ENCODE measurements around the gene EPHB4. TPM values are rescaled to one million over a fixed set of nuclear protein-coding genes. Genes with fewer than 3 reads are reported as not detected.

The EPHB4 gene
- total and polyA plus RNA-seq, 2 of the 4 experiments (the other 2 are of a cell fraction) = 34.5 to 36.4 TPM

GRCh38 chr7:100778061-100778621 is 49.2 kb downstream of the EPHB4 start:
- H3K27ac ChIP-seq (ENCODE audit: insufficient read depth, low read length) = no peak overlapping the region
- no peak overlapping the region for H3K18ac ChIP-seq (ENCODE audit: low read depth, low read length)
- H2AK9ac ChIP-seq (replicated peaks; ENCODE audit: low read depth, low read length, poor library complexity) = no peak overlapping the region
- H3K4ac ChIP-seq (ENCODE audit: low read depth, low read length) = no peak overlapping the region
- no peaks in the 10 kb centered on the region for H3K9me3 ChIP-seq (ENCODE audit: control insufficient read depth, insufficient read depth, low read length)
- H2AK5ac ChIP-seq (ENCODE audit: low read depth, low read length) = no peak overlapping the region
- ATAC-seq (ENCODE audit: low read depth) (no peak), DNase-seq (no peak)
- no peak overlapping the region for H4K91ac ChIP-seq (ENCODE audit: insufficient read depth, low read depth, low read length)
- H2BK15ac ChIP-seq (ENCODE audit: low read depth, low read length) = no peak overlapping the region
- no peak overlapping the region for H3K14ac ChIP-seq (replicated peaks; ENCODE audit: low read depth, low read length)
- no peak for TF ChIP-seq NFE2L2 (IDR thresholded peaks at IDR 0.05; ENCODE audit: low read depth, low read length)
- TF ChIP-seq CEBPB (IDR thresholded peaks at IDR 0.05; ENCODE audit: low read depth, low read length) = peak; percentile 49; the same call in 1 of the 2 replicates
- no peak overlapping the region for H2BK120ac ChIP-seq (ENCODE audit: low read depth, low read length)
- no peak overlapping the region for H2BK20ac ChIP-seq (ENCODE audit: low read depth, low read length)
- ChIA-PET POLR2A (ENCODE audit: unreplicated experiment) (no interaction called here), CTCF (interaction anchor here (1.6 kb wide), 1 partner anchor 21 kb away, joined by 3 read pairs; no protein-coding TSS in a partner anchor)
- no peak overlapping the region for H3K4me3 ChIP-seq (ENCODE audit: insufficient read depth, low read depth, low read length)
- H3K4me1 ChIP-seq (ENCODE audit: control insufficient read depth, insufficient read depth, low read length) = no peaks in the 10 kb centered on the region
- intact Hi-C loops (cut with micrococcal nuclease) (loop anchor here (5.0 kb wide), 1 partner anchor 51 kb away; no protein-coding TSS in a partner anchor), in situ Hi-C loops (cut with MboI; ENCODE audit: low sequenced_read_pairs) (no loop called here), dilution Hi-C loops (cut with HindIII; ENCODE audit: low sequenced_read_pairs, unreplicated experiment) (no loop called here)
- no peaks in the 10 kb centered on the region for H3K36me3 ChIP-seq (ENCODE audit: control insufficient read depth, insufficient read depth, low read length)
- H3K9me1 ChIP-seq (ENCODE audit: insufficient read depth, low read length) = no peaks in the 10 kb centered on the region
- H3K9ac ChIP-seq (ENCODE audit: low read depth, low read length) = no peak overlapping the region
- no peak overlapping the region for H3K4me2 ChIP-seq (ENCODE audit: low read depth, low read length)
- no peak overlapping the region for H2AFZ ChIP-seq (replicated peaks; ENCODE audit: low read length, poor library complexity)
- peaks cover 26% of the 10 kb centered on the region for H3K27me3 ChIP-seq (ENCODE audit: control insufficient read depth, insufficient read depth, low read length)
- BruUV-seq (replicated peaks) = no TSS peak
- WGBS, 2 experiments (ENCODE audit: extremely low coverage in 2 of 2, insufficient read length in 1 of 2) = 92% methylated on average over 2 of the region's 6 CpGs; no CpG with 5 or more reads in 1 of the 2 experiments
- no peaks in the 10 kb centered on the region for H4K20me1 ChIP-seq (ENCODE audit: insufficient read depth, low read length)
- no peak overlapping the region for H4K5ac ChIP-seq (ENCODE audit: low read depth, low read length)
- no peak overlapping the region for H3K56ac ChIP-seq (ENCODE audit: extremely low read depth, insufficient read depth, low read length)
- no peak overlapping the region for H2BK5ac ChIP-seq (ENCODE audit: low read depth, low read length, poor library complexity, severe bottlenecking)
- H3K79me1 ChIP-seq (ENCODE audit: low read depth in 1 of 2, low read length in 2 of 2) = no peaks in the 10 kb centered on the region
- H3K23ac ChIP-seq (ENCODE audit: low read depth, low read length) = no peak overlapping the region
- no peak overlapping the region for H4K8ac ChIP-seq (ENCODE audit: low read depth in 2 of 2, low read length in 2 of 2)

Data from IMR-90 (cell line).